SK-N-SH treated with all-trans-retinoic acid at 6 μM for 48 hours (cell line): ENCODE measurements around the gene USP7.
"Not testable (repeated sequence)": the region's sequence is repeated elsewhere in the genome, so short reads cannot be mapped to it uniquely, and the experiment has no call there.

Experiments
- ATAC-seq: fragments of 200-7000 bp; cut with Tn5 transposase; 3 replicates; pipeline ENCODE4 v1.9.1; 2020; ENCODE audit warnings: mild to moderate bottlenecking, moderate library complexity
- CREB5 ChIP-seq: fragments of 250-450 bp; sonication (Bioruptor Pico); IDR thresholded peaks from 2 replicates; pipeline ENCODE4 v1.5.1; 2020; ENCODE audit warnings: low read depth, mild to moderate bottlenecking, moderate library complexity
- CSDC2 ChIP-seq: fragments of 250-450 bp; sonication (Bioruptor Pico); IDR thresholded peaks from 2 replicates; pipeline ENCODE4 v1.5.0; 2020; ENCODE audit warnings: mild to moderate bottlenecking, moderate library complexity
- CSRNP3 ChIP-seq: fragments of 250-450 bp; sonication (Bioruptor Pico); IDR thresholded peaks from 2 replicates; pipeline ENCODE4 v1.5.1; 2021; ENCODE audit warnings: mild to moderate bottlenecking, moderate library complexity
- ESRRG ChIP-seq: fragments of 250-450 bp; sonication (Bioruptor Pico); IDR thresholded peaks from 2 replicates; pipeline ENCODE4 v1.6.1; 2021; ENCODE audit warnings: mild to moderate bottlenecking
- GLIS3 ChIP-seq: fragments of 250-450 bp; sonication (Bioruptor Pico); IDR thresholded peaks from 2 replicates; pipeline ENCODE4 v1.5.0; 2020; ENCODE audit warnings: mild to moderate bottlenecking, moderate library complexity
- ISL1 ChIP-seq: fragments of 250-450 bp; sonication (Bioruptor Pico); IDR thresholded peaks from 2 replicates; pipeline ENCODE4 v2.1.2; 2022; ENCODE audit warnings: mild to moderate bottlenecking, moderate library complexity
- POU6F1 ChIP-seq: fragments of 250-450 bp; sonication (Bioruptor Pico); IDR thresholded peaks from 2 replicates; pipeline ENCODE4 v1.8.0; 2021; ENCODE audit warnings: low read depth, mild to moderate bottlenecking, moderate library complexity, borderline replicate concordance
- RARB ChIP-seq: fragments of 250-450 bp; sonication (Bioruptor Pico); IDR thresholded peaks from 2 replicates; pipeline ENCODE4 v1.8.0; 2021; ENCODE audit warnings: mild to moderate bottlenecking, moderate library complexity
- SNAI2 ChIP-seq: fragments of 250-450 bp; sonication (Bioruptor Pico); IDR thresholded peaks from 2 replicates; pipeline ENCODE4 v1.5.0; 2020; ENCODE audit warnings: mild to moderate bottlenecking, moderate library complexity
- TCF4 ChIP-seq: fragments of 250-450 bp; sonication (Bioruptor Pico); IDR thresholded peaks from 2 replicates; pipeline ENCODE4 v1.8.0; 2021; ENCODE audit warnings: mild to moderate bottlenecking, moderate library complexity, borderline replicate concordance
- TSHZ2 ChIP-seq: fragments of 250-450 bp; sonication (Bioruptor Pico); IDR thresholded peaks from 2 replicates; pipeline ENCODE4 v1.5.0; 2020; ENCODE audit warnings: mild to moderate bottlenecking, moderate library complexity
- ZC3H10 ChIP-seq: fragments of 250-450 bp; sonication (Bioruptor Pico); IDR thresholded peaks from 2 replicates; pipeline ENCODE4 v1.5.1; 2021; ENCODE audit warnings: mild to moderate bottlenecking, moderate library complexity
- ZFP3 ChIP-seq: fragments of 250-450 bp; sonication (Bioruptor Pico); IDR thresholded peaks from 2 replicates; pipeline ENCODE4 v1.5.0; 2020; ENCODE audit warnings: mild to moderate bottlenecking, moderate library complexity
- ZNF565 ChIP-seq: fragments of 450-650 bp; formaldehyde crosslinking; conservative IDR thresholded peaks from 2 replicates; pipeline ENCODE4 v1.5.0; 2020; ENCODE audit warnings: low read depth, mild to moderate bottlenecking, moderate library complexity
- ZNF8 ChIP-seq: fragments of 450-650 bp; formaldehyde crosslinking; IDR thresholded peaks from 2 replicates; pipeline ENCODE4 v1.5.0; 2020; ENCODE audit warnings: mild to moderate bottlenecking, moderate library complexity
- TF ChIP-seq, protein P1 (sequence below): fragments of 250-450 bp; sonication (Bioruptor Pico); IDR thresholded peaks from 2 replicates; pipeline ENCODE4 v1.8.0; 2020; ENCODE audit warnings: mild to moderate bottlenecking, moderate library complexity, borderline replicate concordance

USP7 gene

DNA sequence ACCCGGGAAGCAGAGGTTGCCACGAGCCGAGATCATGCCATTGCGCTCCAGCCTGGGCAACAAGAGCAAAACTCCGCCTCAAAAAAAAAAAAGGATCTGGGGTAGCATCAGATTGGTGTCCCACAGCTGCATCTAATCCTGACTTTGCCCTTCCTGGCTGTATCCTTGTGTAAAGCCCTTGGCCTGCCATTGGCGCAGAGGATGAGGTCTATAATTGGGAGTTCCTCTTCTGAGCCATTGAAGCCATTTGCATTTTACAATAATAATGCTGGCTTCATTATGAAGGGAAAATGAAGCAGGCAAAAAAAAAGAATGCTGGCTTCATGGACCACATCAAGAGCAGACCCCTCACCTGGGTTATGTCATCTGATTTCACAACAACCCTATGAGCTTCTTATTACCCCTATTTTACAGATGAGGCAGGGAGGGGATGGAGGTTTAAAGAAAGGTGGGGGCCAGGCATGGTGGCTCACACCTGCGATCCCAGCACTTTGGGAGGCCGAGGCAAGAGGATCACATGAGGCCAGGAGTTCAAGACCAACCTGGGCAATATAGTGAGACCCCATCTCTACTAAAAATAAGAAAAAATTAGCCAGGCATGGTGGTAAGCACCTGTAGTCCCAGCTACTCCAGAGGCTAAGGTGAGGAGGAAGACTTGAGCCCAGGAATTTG is 82.7 kb downstream of the USP7 start:
- TF ChIP-seq TCF4, result no peak
- TF ChIP-seq ISL1 (CRISPR knock-in tag), result no peak
- TF ChIP-seq POU6F1 (CRISPR knock-in tag), result no peak
- no peak for TF ChIP-seq ZNF8 (CRISPR knock-in tag)
- no peak for TF ChIP-seq CSDC2 (CRISPR knock-in tag)
- no peak for TF ChIP-seq RARB
- TF ChIP-seq, protein P1, sequence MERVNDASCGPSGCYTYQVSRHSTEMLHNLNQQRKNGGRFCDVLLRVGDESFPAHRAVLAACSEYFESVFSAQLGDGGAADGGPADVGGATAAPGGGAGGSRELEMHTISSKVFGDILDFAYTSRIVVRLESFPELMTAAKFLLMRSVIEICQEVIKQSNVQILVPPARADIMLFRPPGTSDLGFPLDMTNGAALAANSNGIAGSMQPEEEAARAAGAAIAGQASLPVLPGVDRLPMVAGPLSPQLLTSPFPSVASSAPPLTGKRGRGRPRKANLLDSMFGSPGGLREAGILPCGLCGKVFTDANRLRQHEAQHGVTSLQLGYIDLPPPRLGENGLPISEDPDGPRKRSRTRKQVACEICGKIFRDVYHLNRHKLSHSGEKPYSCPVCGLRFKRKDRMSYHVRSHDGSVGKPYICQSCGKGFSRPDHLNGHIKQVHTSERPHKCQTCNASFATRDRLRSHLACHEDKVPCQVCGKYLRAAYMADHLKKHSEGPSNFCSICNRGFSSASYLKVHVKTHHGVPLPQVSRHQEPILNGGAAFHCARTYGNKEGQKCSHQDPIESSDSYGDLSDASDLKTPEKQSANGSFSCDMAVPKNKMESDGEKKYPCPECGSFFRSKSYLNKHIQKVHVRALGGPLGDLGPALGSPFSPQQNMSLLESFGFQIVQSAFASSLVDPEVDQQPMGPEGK (CRISPR knock-in tag), result no peak
- no peak for TF ChIP-seq TSHZ2
- no peak for TF ChIP-seq GLIS3 (CRISPR knock-in tag)
- ATAC-seq, result no peak

DNA sequence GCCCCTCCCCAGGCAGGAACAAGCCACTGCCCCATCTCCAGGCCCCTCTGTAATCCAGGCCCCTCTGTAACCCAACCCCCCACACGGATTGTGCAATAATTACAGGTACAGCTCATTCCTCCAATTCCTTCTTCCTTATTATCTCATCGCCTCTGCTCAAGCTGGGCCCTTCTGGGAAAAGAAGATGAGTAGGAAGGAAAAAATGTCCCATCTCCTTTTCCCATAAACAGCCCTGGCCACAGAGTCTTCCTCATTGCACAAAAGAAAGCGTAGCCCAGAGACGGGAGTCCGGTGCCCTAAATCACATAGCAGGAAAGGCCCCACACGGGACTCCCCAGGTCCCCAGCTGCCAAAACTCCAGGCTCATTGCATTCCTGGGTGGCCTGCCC is 85.2 kb downstream of the USP7 start:
- peak; percentile 24; the same call in 2 of the 3 replicates for ATAC-seq

DNA sequence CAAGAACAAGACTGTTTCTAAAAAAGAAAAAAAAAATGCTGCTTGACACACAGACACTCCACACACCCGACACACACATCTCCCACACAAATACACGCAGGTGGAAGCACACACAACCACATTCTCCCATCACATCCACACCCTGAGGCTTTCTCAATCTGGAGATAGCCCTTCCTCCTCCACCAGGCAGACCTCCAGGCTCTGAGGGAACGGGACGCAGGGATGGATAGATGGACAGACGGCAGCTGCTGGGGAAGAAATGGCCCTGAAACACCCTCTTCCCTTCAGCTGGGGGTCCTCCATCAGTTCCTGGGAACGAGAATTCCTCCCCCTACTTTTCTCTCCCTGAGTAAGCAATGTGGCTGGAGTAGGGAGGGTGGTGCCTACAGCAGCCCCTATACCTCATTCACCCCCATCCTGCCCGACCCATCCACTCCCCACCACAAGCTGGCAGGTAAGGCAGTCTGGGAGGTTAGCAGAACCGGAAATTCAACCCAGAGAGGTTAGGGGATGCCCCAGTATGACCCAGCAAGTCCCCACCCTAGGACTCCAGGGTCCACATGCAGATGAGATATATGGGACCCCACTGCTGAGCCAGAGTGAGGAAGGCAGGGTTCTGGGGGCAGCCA is 85.7 kb downstream of the USP7 start:
- no peak for TF ChIP-seq CSRNP3 (CRISPR knock-in tag)
- ATAC-seq, result no peak

More for the DNA sequence above, 85.2 kb downstream of the USP7 start:
- TF ChIP-seq ISL1 (CRISPR knock-in tag) (no peak), TCF4 (no peak), ZFP3 (no peak), ZNF565 (CRISPR knock-in tag) (no peak), CREB5 (no peak), ZC3H10 (CRISPR knock-in tag) (no peak), ZNF8 (CRISPR knock-in tag) (no peak), ESRRG (CRISPR knock-in tag) (no peak), SNAI2 (CRISPR knock-in tag) (no peak)
- TF ChIP-seq, protein P1 (CRISPR knock-in tag), result no peak

GRCh38 chr16:8875317-8875716 is 88.4 kb downstream of the USP7 start:
- not testable (repeated sequence) for ATAC-seq
